HG02759 (cell line): Measurements from ENCODE around the gene ADAD2.
A peak's percentile ranks its signal among the peaks of the same experiment; 100 is the strongest.

Experiments used
- ATAC-seq: cut with Tn5 transposase; IDR thresholded peaks from one replicate; pipeline ENCODE4 v1.9.1; 2021; ENCODE audit warnings: mild to moderate bottlenecking, moderate library complexity; ENCODE audit not compliant: unreplicated experiment

Gene ADAD2

GRCh38 chr16:84190731-84191388 lies at the start of gene ADAD2:
ADAD2 (plus strand) TSS chr16:84191157; CDS start chr16:84191231, 74 bp downstream.
- no peak for ATAC-seq

GRCh38 chr16:84143081-84143480 lies 47.9 kb upstream of the ADAD2 start:
- no peak for ATAC-seq

- ATAC-seq, result no peak
These were observed 47.2 kb upstream of the ADAD2 start for GRCh38 chr16:84143784-84144199.

- no peak for ATAC-seq
These were observed 46.6 kb upstream of the ADAD2 start for GRCh38 chr16:84144209-84144858.

- ATAC-seq, result peak; percentile 87
These were observed 45.9 kb upstream of the ADAD2 start, which contains the start of the genes DNAAF1 and HSDL1 for GRCh38 chr16:84144859-84145639. DNAAF1 (plus strand) TSS chr16:84145308; CDS start chr16:84145441, 133 bp downstream. HSDL1 (minus strand) TSS chr16:84145177; CDS start chr16:84131321, 13,856 bp downstream.

- ATAC-seq, result no peak
These were observed 40.0 kb upstream of the ADAD2 start for GRCh38 chr16:84150926-84151325.

- no peak for ATAC-seq
These were observed 37.2 kb upstream of the ADAD2 start for GRCh38 chr16:84153660-84154214.

- ATAC-seq, result no peak
These were observed 35.7 kb upstream of the ADAD2 start for GRCh38 chr16:84155226-84155625.

GRCh38 chr16:84155771-84156170 lies 35.2 kb upstream of the ADAD2 start:
- no peak for ATAC-seq

GRCh38 chr16:84156342-84156784 lies 34.6 kb upstream of the ADAD2 start:
- ATAC-seq, result no peak

GRCh38 chr16:84159007-84159406 lies 31.9 kb upstream of the ADAD2 start:
- ATAC-seq, result no peak

- ATAC-seq, result no peak
These were observed 31.2 kb upstream of the ADAD2 start for GRCh38 chr16:84159800-84160199.

GRCh38 chr16:84161037-84161436 lies 29.9 kb upstream of the ADAD2 start:
- no peak for ATAC-seq

GRCh38 chr16:84161801-84162200 lies 29.2 kb upstream of the ADAD2 start:
- no peak for ATAC-seq

- ATAC-seq, result no peak
These were observed 25.2 kb upstream of the ADAD2 start for GRCh38 chr16:84165746-84166145.

GRCh38 chr16:84166796-84167695 lies 23.9 kb upstream of the ADAD2 start:
- ATAC-seq, result no peak

- ATAC-seq, result no peak
These were observed 21.1 kb upstream of the ADAD2 start for GRCh38 chr16:84169765-84170310.

- ATAC-seq, result no peak
These were observed 16.6 kb upstream of the ADAD2 start for GRCh38 chr16:84174396-84174795.

- peak; percentile 79 for ATAC-seq
These were observed 15.4 kb upstream of the ADAD2 start for GRCh38 chr16:84175350-84176081.
